Cardiac fibroblast (primary cell): ENCODE data around the gene LZTFL1.
A peak's percentile ranks its signal among the peaks of the same experiment; 100 is the strongest.

Source experiments
- DNase-seq, 2 donors: peaks; one replicate each; pipeline versions ENCODE4 v3.0.0 to v3.0.0-alpha.2; 2010; ENCODE audit warnings: low read depth in 2 of 2
- H3K4me3 ChIP-seq, 2 donors: replicated peaks in 1 of 2; 1 replicate in 1 of 2; 2 replicates in 1 of 2; pipeline ENCODE4 v1.5.1; 2011; ENCODE audit warnings: low read depth in 2 of 2, low read length in 2 of 2, mild to moderate bottlenecking in 2 of 2, moderate library complexity in 1 of 2
- CTCF ChIP-seq: IDR thresholded peaks from one replicate; pipeline ENCODE4 v1.5.1; 2011; ENCODE audit warnings: low read depth, mild to moderate bottlenecking, low read length, inconsistent platforms

Gene LZTFL1

GRCh38 chr3:45884368-45885201, 42.7 kb upstream of the LZTFL1 start:
- no peak overlapping the region for H3K4me3 ChIP-seq
- no peak for TF ChIP-seq CTCF
- no peak for DNase-seq

- H3K4me3 ChIP-seq, result no peak overlapping the region
- TF ChIP-seq CTCF, result no peak
- DNase-seq, result peak; percentile 14 to 31
Observed at GRCh38 chr3:45881078-45882022, 39.4 kb upstream of the LZTFL1 start.

- no peak for DNase-seq
- no peak for TF ChIP-seq CTCF
- H3K4me3 ChIP-seq, result no peak overlapping the region
Observed at GRCh38 chr3:45880725-45881077, 38.8 kb upstream of the LZTFL1 start.

- no peak for DNase-seq
- H3K4me3 ChIP-seq, result no peak overlapping the region
- TF ChIP-seq CTCF, result no peak
Observed at GRCh38 chr3:45878124-45878523, 36.2 kb upstream of the LZTFL1 start.

GRCh38 chr3:45874677-45875346, 32.9 kb upstream of the LZTFL1 start:
- no peak overlapping the region for H3K4me3 ChIP-seq
- DNase-seq, result no peak
- TF ChIP-seq CTCF, result no peak

GRCh38 chr3:45873638-45874037, 31.7 kb upstream of the LZTFL1 start:
- no peak overlapping the region for H3K4me3 ChIP-seq
- no peak for DNase-seq
- no peak for TF ChIP-seq CTCF
